ENCODE data around the gene NR0B1.

The NR0B1 gene

DNA sequence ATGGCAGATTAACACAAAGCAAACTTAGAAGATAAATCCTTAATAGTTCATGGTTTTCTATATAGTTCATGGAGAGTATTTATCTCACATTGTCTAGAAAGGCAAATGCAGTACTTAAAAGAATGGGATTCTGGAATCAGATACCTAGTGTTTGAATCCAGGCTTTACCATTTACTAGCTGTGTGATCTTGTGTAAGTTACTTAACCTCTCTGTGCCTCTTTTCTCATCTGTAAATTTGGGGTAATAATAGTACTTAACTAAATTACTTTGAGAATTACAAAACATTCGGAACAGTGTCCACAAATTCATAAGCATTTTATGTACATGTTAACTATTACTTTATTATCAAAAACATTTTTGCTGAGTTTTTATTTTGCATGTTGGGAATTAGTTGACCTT, 46.4 kb downstream of the NR0B1 start:
- no peak for DNase-seq (ENCODE audit: low read depth)

GRCh38 chrX:30261012-30261411, 48.2 kb downstream of the NR0B1 start:
- DNase-seq (ENCODE audit: low read depth) = no peak

DNA sequence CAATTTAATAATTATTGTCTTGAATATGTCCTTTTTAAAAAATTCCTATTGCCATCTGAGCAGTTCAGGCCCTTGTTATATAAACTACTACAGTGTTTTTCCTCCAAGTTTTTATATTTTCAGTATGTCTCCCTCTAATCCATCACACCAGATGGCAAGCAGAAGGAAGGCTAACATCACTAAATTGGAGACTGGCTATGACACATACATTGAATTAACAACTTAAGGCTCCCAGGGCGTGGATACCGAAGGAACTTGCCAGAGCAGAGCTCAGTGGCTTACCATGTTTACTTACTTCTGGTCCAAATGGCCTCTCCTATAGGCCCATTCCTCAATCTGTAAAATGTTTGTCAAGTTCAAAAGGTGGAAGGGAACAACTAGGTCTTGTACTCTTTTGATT, 49.3 kb downstream of the NR0B1 start:
- no peak for DNase-seq (ENCODE audit: low read depth)

All from activated T-cell treated with anti-CD3 and anti-CD28 coated beads for 24 hours (primary cell).